NCI-H226 (cell line): ENCODE results near the gene WDR70.
"Not testable (repeated sequence)": the region's sequence is repeated elsewhere in the genome, so short reads cannot be mapped to it uniquely, and the experiment has no call there.

Experiments
- DNase-seq: peaks from one replicate; pipeline ENCODE4 v3.0.0-alpha.2; 2015

WDR70 gene

GRCh38 chr5:37771731-37772130, 392.6 kb downstream of the WDR70 start:
- peak; percentile 98 for DNase-seq

GRCh38 chr5:37772255-37772654, 393.1 kb downstream of the WDR70 start:
- no peak for DNase-seq

- peak; percentile 34 for DNase-seq
Measured at GRCh38 chr5:37773809-37774208, 394.7 kb downstream of the WDR70 start.

GRCh38 chr5:37774912-37775483, 395.9 kb downstream of the WDR70 start:
- no peak for DNase-seq

- DNase-seq = peak; percentile 61
Measured at GRCh38 chr5:37776826-37777225, 397.7 kb downstream of the WDR70 start.

GRCh38 chr5:37777432-37778130, 398.5 kb downstream of the WDR70 start:
- DNase-seq = no peak

- not testable (repeated sequence) for DNase-seq
Measured at GRCh38 chr5:37781409-37781808, 402.3 kb downstream of the WDR70 start.

GRCh38 chr5:37786416-37786815, 407.3 kb downstream of the WDR70 start:
- no peak for DNase-seq

- DNase-seq = peak; percentile 60
Measured at GRCh38 chr5:37786862-37787519, 407.9 kb downstream of the WDR70 start.

- no peak for DNase-seq
Measured at GRCh38 chr5:37787742-37788141, 408.6 kb downstream of the WDR70 start.

GRCh38 chr5:37789991-37790390, 410.9 kb downstream of the WDR70 start:
- no peak for DNase-seq

- no peak for DNase-seq
Measured at GRCh38 chr5:37791321-37791720, 412.2 kb downstream of the WDR70 start.

- DNase-seq = peak; percentile 40
Measured at GRCh38 chr5:37792975-37793631, 414.0 kb downstream of the WDR70 start.

- not testable (repeated sequence) for DNase-seq
Measured at GRCh38 chr5:37795292-37795691, 416.2 kb downstream of the WDR70 start.

- not testable (repeated sequence) for DNase-seq
Measured at GRCh38 chr5:37796435-37796834, 417.3 kb downstream of the WDR70 start.

GRCh38 chr5:37799865-37800421, 420.8 kb downstream of the WDR70 start:
- no peak for DNase-seq

- no peak for DNase-seq
Measured at GRCh38 chr5:37801521-37801920, 422.4 kb downstream of the WDR70 start.
